ENCODE results near the gene ESD. TPM values are rescaled to one million over a fixed set of nuclear protein-coding genes. Genes with fewer than 3 reads are reported as not detected.
A peak's percentile ranks its signal among the peaks of the same experiment; 100 is the strongest.

Gene ESD
- total and polyA plus RNA-seq, 2 of the 13 experiments (the other 11 are each of a cell fraction or from before 2014, with no cell fraction given): 118 to 147 TPM

DNA sequence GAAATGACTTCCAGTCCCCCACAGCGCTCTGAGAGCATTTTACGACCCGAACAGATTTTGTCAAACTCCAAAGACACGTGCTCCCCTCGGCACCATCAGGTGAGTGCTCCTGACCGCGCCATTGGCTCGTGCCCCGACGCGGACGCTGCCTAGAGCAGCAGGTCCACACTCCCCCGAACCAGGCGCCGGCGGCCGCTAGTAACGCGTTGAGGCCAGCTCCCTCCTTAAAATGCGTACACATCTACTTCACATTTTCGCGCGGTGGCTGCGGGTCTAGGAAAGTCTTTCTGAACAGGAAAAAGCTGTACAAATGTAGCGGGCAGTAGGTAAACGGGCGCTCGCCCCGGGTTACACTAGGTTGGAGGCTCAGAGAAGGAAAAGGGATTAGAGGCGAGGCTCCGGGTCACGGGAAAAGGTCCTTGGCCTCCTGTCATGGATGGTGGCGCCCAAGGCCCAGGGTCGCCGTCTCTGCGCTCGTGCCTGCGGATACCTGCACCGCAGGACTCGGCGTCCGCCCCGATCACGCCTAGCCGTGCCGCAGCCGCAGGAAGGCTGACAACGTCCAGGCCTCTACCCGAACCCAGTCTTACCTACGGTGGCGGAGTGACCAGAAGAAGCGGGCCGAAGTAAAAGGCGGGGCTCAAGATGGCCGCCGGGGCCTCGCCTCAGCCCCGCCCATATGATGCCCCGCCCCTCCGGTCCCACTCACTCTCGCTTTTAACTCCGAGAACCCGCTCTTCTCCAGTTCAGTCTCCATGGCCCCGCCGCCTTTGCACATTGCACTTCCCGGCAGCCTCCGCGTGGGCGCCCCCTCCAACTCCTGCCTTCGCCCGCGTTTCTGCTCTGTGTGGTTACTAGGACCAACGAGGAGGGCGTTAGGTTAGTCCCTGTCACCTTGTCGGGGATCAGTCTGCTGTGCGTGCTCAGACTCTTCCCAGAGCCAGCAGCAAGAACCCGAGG is at the start of gene ESD (continued):
- TF ChIP-seq ZNF790 (CRISPR knock-in tag; IDR thresholded peaks at IDR 0.05; ENCODE audit: borderline replicate concordance) (peak; percentile 92; the same call in 1 of the 2 replicates), ZNF329 (CRISPR knock-in tag; IDR thresholded peaks at IDR 0.05; ENCODE audit: low read depth) (no peak), MAFK (conservative IDR thresholded peaks at IDR 0.05 in 1 of 2, IDR thresholded peaks at IDR 0.05 in 1 of 2; ENCODE audit: low read length in 2 of 2) (no peak), ARNT (IDR thresholded peaks at IDR 0.05) (no peak), U2AF1 (optimal IDR thresholded peaks at IDR 0.05; ENCODE audit: low read depth, low read length) (no peak), KDM3A (CRISPR knock-in tag; IDR thresholded peaks at IDR 0.05; ENCODE audit: low read depth) (peak; percentile 63; the same call in 1 of the 2 replicates), ZSCAN31 (CRISPR knock-in tag; IDR thresholded peaks at IDR 0.05; ENCODE audit: low read depth) (0 out of 2 replicates have a peak, but pooled peaks have one; percentile 21), ZBTB3 (CRISPR knock-in tag; IDR thresholded peaks at IDR 0.05; ENCODE audit: borderline replicate concordance, low read depth) (no peak), ZNF335 (CRISPR knock-in tag; IDR thresholded peaks at IDR 0.05) (peak; percentile 88), ZFP41 (CRISPR knock-in tag; IDR thresholded peaks at IDR 0.05; ENCODE audit: borderline replicate concordance) (no peak; the same call in 1 of the 2 replicates), SP140L (CRISPR knock-in tag; IDR thresholded peaks at IDR 0.05; ENCODE audit: borderline replicate concordance) (peak; percentile 68; the same call in 1 of the 2 replicates), NFKB2 (CRISPR knock-in tag; IDR thresholded peaks at IDR 0.05; ENCODE audit: borderline replicate concordance) (peak; percentile 91; the same call in 1 of the 2 replicates), MXI1 (IDR thresholded peaks at IDR 0.05; ENCODE audit: borderline replicate concordance, low read depth, low read length) (peak; percentile 41; the same call in 2 of the 3 replicates), NCOA2 (CRISPR knock-in tag; IDR thresholded peaks at IDR 0.05) (0 out of 2 replicates have a peak, but pooled peaks have one; percentile 13), RFXANK (CRISPR knock-in tag; IDR thresholded peaks at IDR 0.05) (no peak)
- TF ChIP-seq, protein P1, sequence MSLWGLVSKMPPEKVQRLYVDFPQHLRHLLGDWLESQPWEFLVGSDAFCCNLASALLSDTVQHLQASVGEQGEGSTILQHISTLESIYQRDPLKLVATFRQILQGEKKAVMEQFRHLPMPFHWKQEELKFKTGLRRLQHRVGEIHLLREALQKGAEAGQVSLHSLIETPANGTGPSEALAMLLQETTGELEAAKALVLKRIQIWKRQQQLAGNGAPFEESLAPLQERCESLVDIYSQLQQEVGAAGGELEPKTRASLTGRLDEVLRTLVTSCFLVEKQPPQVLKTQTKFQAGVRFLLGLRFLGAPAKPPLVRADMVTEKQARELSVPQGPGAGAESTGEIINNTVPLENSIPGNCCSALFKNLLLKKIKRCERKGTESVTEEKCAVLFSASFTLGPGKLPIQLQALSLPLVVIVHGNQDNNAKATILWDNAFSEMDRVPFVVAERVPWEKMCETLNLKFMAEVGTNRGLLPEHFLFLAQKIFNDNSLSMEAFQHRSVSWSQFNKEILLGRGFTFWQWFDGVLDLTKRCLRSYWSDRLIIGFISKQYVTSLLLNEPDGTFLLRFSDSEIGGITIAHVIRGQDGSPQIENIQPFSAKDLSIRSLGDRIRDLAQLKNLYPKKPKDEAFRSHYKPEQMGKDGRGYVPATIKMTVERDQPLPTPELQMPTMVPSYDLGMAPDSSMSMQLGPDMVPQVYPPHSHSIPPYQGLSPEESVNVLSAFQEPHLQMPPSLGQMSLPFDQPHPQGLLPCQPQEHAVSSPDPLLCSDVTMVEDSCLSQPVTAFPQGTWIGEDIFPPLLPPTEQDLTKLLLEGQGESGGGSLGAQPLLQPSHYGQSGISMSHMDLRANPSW (CRISPR knock-in tag; IDR thresholded peaks at IDR 0.05; ENCODE audit: borderline replicate concordance): 0 out of 2 replicates have a peak, but pooled peaks have one; percentile 52
- TF ChIP-seq, protein P2, sequence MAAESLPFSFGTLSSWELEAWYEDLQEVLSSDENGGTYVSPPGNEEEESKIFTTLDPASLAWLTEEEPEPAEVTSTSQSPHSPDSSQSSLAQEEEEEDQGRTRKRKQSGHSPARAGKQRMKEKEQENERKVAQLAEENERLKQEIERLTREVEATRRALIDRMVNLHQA (CRISPR knock-in tag; IDR thresholded peaks at IDR 0.05): 0 out of 2 replicates have a peak, but pooled peaks have one; percentile 37
- TF ChIP-seq, protein P3, sequence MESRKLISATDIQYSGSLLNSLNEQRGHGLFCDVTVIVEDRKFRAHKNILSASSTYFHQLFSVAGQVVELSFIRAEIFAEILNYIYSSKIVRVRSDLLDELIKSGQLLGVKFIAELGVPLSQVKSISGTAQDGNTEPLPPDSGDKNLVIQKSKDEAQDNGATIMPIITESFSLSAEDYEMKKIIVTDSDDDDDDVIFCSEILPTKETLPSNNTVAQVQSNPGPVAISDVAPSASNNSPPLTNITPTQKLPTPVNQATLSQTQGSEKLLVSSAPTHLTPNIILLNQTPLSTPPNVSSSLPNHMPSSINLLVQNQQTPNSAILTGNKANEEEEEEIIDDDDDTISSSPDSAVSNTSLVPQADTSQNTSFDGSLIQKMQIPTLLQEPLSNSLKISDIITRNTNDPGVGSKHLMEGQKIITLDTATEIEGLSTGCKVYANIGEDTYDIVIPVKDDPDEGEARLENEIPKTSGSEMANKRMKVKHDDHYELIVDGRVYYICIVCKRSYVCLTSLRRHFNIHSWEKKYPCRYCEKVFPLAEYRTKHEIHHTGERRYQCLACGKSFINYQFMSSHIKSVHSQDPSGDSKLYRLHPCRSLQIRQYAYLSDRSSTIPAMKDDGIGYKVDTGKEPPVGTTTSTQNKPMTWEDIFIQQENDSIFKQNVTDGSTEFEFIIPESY (CRISPR knock-in tag; IDR thresholded peaks at IDR 0.05): no peak
- TF ChIP-seq, protein P4, sequence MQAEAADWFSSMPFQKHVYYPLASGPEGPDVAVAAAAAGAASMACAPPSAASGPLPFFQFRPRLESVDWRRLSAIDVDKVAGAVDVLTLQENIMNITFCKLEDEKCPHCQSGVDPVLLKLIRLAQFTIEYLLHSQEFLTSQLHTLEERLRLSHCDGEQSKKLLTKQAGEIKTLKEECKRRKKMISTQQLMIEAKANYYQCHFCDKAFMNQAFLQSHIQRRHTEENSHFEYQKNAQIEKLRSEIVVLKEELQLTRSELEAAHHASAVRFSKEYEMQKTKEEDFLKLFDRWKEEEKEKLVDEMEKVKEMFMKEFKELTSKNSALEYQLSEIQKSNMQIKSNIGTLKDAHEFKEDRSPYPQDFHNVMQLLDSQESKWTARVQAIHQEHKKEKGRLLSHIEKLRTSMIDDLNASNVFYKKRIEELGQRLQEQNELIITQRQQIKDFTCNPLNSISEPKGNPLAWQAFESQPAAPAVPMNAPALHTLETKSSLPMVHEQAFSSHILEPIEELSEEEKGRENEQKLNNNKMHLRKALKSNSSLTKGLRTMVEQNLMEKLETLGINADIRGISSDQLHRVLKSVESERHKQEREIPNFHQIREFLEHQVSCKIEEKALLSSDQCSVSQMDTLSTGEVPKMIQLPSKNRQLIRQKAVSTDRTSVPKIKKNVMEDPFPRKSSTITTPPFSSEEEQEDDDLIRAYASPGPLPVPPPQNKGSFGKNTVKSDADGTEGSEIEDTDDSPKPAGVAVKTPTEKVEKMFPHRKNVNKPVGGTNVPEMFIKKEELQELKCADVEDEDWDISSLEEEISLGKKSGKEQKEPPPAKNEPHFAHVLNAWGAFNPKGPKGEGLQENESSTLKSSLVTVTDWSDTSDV (CRISPR knock-in tag; IDR thresholded peaks at IDR 0.05): no peak
- TF ChIP-seq, protein P5, sequence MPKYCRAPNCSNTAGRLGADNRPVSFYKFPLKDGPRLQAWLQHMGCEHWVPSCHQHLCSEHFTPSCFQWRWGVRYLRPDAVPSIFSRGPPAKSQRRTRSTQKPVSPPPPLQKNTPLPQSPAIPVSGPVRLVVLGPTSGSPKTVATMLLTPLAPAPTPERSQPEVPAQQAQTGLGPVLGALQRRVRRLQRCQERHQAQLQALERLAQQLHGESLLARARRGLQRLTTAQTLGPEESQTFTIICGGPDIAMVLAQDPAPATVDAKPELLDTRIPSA (CRISPR knock-in tag; IDR thresholded peaks at IDR 0.05; ENCODE audit: borderline replicate concordance): 0 out of 2 replicates have a peak, but pooled peaks have one; percentile 54
